Aorta (tissue), 4 donors: ENCODE results near the gene ARSA. TPM values are rescaled to one million over a fixed set of nuclear protein-coding genes. Genes with fewer than 3 reads are reported as not detected.

Source experiments
- polyA plus RNA-seq, 2 donors: library from polyadenylated mRNA; stranded (reverse); fragments of 200-250 nt; gene quantifications; one replicate each; pipeline ENCODE4 v1.2.3, GENCODE V29; 2013
- total RNA-seq, 2 donors: library from RNA; stranded (reverse); fragmentation: NEBNext Ultra II Directional; extraction: Animal tissue kit (Norgen Biotek cat#: 25700); gene quantifications; one replicate each; pipeline ENCODE4 v1.2.1, GENCODE V29; 2021
- donor health status: healthy with polysubstance abuse.
- donor health status: Bipolar disorder and iron deficiency.
- donor health status: DM: no; HTN: no; CAD: no.
- donor health status: DM: yes; HTN: yes; CAD: no.

ARSA gene
- total and polyA plus RNA-seq, 4 donors, result 15.7 to 120 (median 42.5) TPM

Other genes starting within 250 kb of the ARSA start
- 10 to 100 TPM; 65.3 to 77.9 TPM for gene SBF1, start 153.1 kb downstream of the ARSA start, total RNA-seq
- gene SBF1, start 153.1 kb downstream of the ARSA start, polyA plus RNA-seq, result 10 to 100 TPM; 17.8 to 49.8 TPM
- under 1 TPM; 0.26 to 0.54 TPM for gene ADM2, start 146.6 kb downstream of the ARSA start, total RNA-seq
- under 1 TPM in 1 of 2 donors, not detected in 1; 0.50 TPM for gene ADM2, start 146.6 kb downstream of the ARSA start, polyA plus RNA-seq
- gene MIOX, start 141.3 kb downstream of the ARSA start, total RNA-seq, result not detected
- gene MIOX, start 141.3 kb downstream of the ARSA start, polyA plus RNA-seq, result not detected
- 10 to 100 TPM; 42.2 to 65.7 TPM for gene LMF2, start 120.5 kb downstream of the ARSA start, total RNA-seq
- 100 to 1,000 TPM in 1 of 2 donors, 10 to 100 TPM in 1; 20.0 to 123 TPM for gene LMF2, start 120.5 kb downstream of the ARSA start, polyA plus RNA-seq
- 10 to 100 TPM; 31.6 to 35.5 TPM for gene NCAPH2, start 119.9 kb downstream of the ARSA start, total RNA-seq
- 10 to 100 TPM; 18.2 to 67.4 TPM for gene NCAPH2, start 119.9 kb downstream of the ARSA start, polyA plus RNA-seq
- gene SCO2, start 102.6 kb downstream of the ARSA start, total RNA-seq, result 1 to 10 TPM; 4.7 to 5.1 TPM
- gene SCO2, start 102.6 kb downstream of the ARSA start, polyA plus RNA-seq, result 10 to 100 TPM in 1 of 2 donors, not detected in 1; 11.6 TPM
- 10 to 100 TPM; 68.3 to 99.2 TPM for gene TYMP, start 98.1 kb downstream of the ARSA start, total RNA-seq
- 10 to 100 TPM; 37.7 to 47.1 TPM for gene TYMP, start 98.1 kb downstream of the ARSA start, polyA plus RNA-seq
- under 1 TPM; 0.29 to 0.63 TPM for gene KLHDC7B, start 82.3 kb downstream of the ARSA start, total RNA-seq
- not detected for gene KLHDC7B, start 82.3 kb downstream of the ARSA start, polyA plus RNA-seq
- not detected for gene SYCE3, start 65.2 kb downstream of the ARSA start, total RNA-seq
- gene SYCE3, start 65.2 kb downstream of the ARSA start, polyA plus RNA-seq, result 1 to 10 TPM in 1 of 2 donors, not detected in 1; 1.5 TPM
- gene CPT1B, start 49.7 kb downstream of the ARSA start, total RNA-seq, result 10 to 100 TPM in 1 of 2 donors, 1 to 10 TPM in 1; 3.2 to 11.5 TPM
- 1 to 10 TPM; 3.9 to 6.4 TPM for gene CPT1B, start 49.7 kb downstream of the ARSA start, polyA plus RNA-seq
- gene CHKB, start 45.3 kb downstream of the ARSA start, total RNA-seq, result 10 to 100 TPM; 36.5 to 78.8 TPM
- 100 to 1,000 TPM in 1 of 2 donors, 10 to 100 TPM in 1; 28.4 to 544 TPM for gene CHKB, start 45.3 kb downstream of the ARSA start, polyA plus RNA-seq
- under 1 TPM; 0.24 to 0.26 TPM for gene MAPK8IP2, start 27.4 kb downstream of the ARSA start, total RNA-seq
- gene MAPK8IP2, start 27.4 kb downstream of the ARSA start, polyA plus RNA-seq, result under 1 TPM; under 0.01 to 0.15 TPM
- 10 to 100 TPM; 48.6 to 62.9 TPM for gene SHANK3, start 44.7 kb upstream of the ARSA start, total RNA-seq
- gene SHANK3, start 44.7 kb upstream of the ARSA start, polyA plus RNA-seq, result 1 to 10 TPM in 1 of 2 donors, under 1 TPM in 1; 0.63 to 3.2 TPM
- gene ACR, start 110.1 kb upstream of the ARSA start, total RNA-seq, result 1 to 10 TPM; 1.6 to 1.8 TPM
- not detected for gene ACR, start 110.1 kb upstream of the ARSA start, polyA plus RNA-seq
- 10 to 100 TPM; 15.7 to 28.0 TPM for gene RABL2B, start 155.5 kb upstream of the ARSA start, total RNA-seq
- gene RABL2B, start 155.5 kb upstream of the ARSA start, polyA plus RNA-seq, result 10 to 100 TPM; 11.1 to 27.6 TPM